ENCODE results near the gene DPYSL3.

Gene DPYSL3

DNA sequence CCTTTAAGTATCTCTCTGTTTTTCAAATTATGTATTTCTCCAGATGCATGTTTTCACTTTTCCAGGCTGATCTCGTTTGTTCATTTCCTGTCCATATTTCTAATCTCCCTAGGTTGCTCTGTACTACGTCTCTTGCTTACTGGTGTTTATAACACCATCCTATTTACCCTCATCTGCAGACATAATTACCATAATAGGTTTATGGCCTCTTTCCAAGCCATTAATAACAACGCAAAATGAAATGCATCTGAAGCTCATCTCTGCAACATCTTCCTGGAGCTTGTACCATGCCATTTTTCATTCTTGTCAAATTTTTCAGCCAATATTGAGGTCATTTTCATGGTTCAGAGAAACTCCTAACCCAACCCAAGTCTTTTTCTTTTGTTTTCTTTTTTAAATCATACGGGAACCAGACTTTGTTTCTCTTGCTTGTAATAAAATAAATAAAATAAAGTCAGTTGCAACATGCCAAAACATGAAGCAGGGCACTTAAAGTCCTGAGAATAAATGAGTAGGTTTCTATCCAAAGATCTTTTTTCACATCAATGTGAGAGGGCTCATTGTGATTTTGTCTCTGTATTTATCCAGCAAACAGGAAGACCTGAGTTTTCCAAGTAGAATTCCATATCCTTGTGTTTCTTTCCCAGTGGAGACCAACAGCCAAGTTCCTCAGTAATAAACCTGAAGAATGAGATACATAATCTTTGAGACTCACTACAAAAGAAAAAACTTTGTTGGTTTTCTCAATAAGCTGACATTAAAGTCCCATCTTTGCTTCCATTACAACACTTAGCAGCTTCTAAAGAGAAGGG, 37.0 kb downstream of the DPYSL3 start:
- TF ChIP-seq, protein P1, sequence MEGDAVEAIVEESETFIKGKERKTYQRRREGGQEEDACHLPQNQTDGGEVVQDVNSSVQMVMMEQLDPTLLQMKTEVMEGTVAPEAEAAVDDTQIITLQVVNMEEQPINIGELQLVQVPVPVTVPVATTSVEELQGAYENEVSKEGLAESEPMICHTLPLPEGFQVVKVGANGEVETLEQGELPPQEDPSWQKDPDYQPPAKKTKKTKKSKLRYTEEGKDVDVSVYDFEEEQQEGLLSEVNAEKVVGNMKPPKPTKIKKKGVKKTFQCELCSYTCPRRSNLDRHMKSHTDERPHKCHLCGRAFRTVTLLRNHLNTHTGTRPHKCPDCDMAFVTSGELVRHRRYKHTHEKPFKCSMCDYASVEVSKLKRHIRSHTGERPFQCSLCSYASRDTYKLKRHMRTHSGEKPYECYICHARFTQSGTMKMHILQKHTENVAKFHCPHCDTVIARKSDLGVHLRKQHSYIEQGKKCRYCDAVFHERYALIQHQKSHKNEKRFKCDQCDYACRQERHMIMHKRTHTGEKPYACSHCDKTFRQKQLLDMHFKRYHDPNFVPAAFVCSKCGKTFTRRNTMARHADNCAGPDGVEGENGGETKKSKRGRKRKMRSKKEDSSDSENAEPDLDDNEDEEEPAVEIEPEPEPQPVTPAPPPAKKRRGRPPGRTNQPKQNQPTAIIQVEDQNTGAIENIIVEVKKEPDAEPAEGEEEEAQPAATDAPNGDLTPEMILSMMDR (conservative IDR thresholded peaks at IDR 0.05; ENCODE audit: low read depth, low read length), result no peak

DNA sequence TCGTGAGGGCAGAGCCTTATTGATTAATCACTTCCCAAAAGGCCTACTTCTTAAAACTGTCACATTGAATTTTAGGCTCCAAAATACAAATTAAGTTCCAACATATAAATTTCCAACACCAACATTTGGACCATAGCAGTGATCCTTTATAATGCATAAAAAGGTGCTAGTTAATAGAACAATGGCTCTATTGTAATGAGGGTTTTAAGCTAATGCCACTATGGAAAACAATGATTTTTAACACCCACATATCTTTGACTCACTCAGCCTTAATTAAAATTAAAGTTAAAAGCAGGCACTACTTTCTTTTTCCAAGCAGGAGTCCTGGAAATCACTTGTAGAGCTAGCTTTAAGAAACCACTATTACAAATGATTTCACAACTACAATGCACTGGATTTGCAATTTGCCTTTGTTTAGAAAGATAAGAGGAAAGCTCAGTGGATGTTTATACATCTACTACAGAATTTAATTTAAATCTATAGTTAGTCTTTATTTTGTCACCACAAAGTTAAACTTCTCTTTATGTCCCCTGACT, 41.8 kb downstream of the DPYSL3 start:
- TF ChIP-seq, protein P1 (conservative IDR thresholded peaks at IDR 0.05; ENCODE audit: low read depth, low read length), result no peak
- no peak overlapping the region for H3K4me3 ChIP-seq (ENCODE audit: low read length)
- no peak for DNase-seq (ENCODE audit: low read depth)

More for the DNA sequence above, 37.0 kb downstream of the DPYSL3 start:
- no peak overlapping the region for H3K4me3 ChIP-seq (ENCODE audit: low read length)
- DNase-seq (ENCODE audit: low read depth), result no peak

DNA sequence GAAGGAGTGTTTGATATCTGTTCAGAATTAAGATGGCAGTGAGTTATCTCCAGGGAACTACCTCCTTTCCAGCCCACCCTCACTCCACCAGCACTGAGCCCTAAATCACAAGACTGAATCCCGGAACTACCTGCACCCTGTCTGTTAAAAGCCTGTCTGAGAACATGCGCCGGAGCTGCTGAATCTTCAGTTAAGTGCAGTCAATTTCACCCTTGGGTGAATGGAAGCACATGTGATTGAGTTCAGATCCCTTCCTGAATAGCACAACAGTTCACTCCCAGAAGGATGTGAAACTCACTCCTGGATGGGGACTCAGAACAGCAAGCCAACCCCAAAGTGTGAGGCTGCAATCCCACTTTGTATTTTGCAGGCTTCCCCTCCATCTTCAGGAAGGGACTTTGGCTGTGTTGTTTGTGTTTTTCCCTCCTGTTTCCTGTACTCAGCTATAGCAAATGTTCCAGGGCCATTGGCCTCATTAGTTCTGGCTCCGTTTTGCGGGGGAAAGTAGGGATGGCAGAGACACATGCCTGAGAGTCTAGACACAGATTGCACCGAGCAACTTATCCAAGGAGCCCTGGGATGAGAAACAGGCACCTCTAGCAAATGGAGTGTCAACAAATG, 43.4 kb downstream of the DPYSL3 start:
- DNase-seq (ENCODE audit: low read depth), result no peak
- TF ChIP-seq, protein P1 (conservative IDR thresholded peaks at IDR 0.05; ENCODE audit: low read depth, low read length), result no peak
- no peak overlapping the region for H3K4me3 ChIP-seq (ENCODE audit: low read length)

DNA sequence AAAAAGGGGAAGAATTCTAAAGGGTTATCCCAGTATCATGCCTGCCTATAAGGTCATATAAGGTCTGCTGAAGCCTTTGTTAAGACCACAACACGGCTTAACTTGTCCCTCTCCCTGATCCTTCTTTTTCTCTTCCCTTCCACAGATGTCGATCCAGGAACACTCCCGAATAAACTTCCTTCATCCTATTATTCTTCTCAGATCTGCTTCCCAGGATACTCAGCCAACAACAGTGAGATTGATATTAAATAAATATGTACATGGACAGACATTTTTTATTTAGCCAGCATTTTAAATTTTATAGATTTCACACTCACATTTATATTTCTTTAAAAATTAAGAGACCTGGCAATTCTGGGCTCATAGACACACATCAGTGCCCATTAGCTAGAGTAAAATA, 44.1 kb downstream of the DPYSL3 start:
- no peak overlapping the region for H3K4me3 ChIP-seq (ENCODE audit: low read length)
- DNase-seq (ENCODE audit: low read depth), result no peak
- TF ChIP-seq, protein P1 (conservative IDR thresholded peaks at IDR 0.05; ENCODE audit: low read depth, low read length), result no peak

DNA sequence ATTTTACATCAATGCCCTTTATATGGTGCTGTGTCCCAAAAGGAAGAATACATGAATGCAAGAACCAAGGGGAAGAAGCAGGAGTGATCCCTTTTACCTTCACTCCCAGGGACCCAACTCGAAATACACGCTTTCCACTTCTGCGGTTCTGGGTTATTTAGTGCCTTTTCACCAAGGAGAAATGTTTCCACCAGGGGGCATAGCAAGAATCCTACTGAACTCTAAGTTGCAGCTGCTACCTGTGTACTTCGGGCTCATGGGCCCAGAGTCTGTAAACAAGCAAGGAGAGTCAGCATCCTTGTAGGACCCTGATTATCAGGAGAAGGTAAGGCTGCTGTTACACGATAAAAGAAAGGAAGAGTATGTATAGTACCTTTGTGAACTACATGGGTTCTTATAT, 45.7 kb downstream of the DPYSL3 start:
- H3K4me3 ChIP-seq (ENCODE audit: low read length), result no peak overlapping the region
- DNase-seq (ENCODE audit: low read depth), result no peak
- TF ChIP-seq, protein P1 (conservative IDR thresholded peaks at IDR 0.05; ENCODE audit: low read depth, low read length), result peak; percentile 61

DNA sequence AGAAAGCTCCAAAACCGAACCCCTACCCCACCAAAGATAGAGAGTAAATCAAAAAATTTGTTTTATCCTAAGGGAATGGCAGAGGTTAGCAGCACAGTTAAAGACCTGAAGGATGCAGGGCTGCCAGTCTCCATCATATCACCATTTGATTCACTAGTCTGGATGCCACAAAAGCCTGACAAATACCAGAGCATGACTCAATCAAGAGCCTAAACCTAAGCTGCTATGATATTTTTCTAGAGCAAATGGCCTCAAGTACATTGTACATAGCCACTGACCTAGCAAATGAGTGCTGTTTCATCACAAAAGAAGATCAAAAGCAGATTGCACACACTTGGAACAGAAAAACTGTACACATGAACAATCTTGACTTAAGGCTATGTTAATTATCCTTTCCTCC, 48.0 kb downstream of the DPYSL3 start:
- TF ChIP-seq, protein P1 (conservative IDR thresholded peaks at IDR 0.05; ENCODE audit: low read depth, low read length), result no peak
- DNase-seq (ENCODE audit: low read depth), result no peak

More for the DNA sequence above, 48.0 kb downstream of the DPYSL3 start:
- H3K4me3 ChIP-seq (ENCODE audit: low read length), result no peak overlapping the region
